HG03378 (cell line): ENCODE data around the gene SLC16A10.
"Not testable (repeated sequence)": the region's sequence is repeated elsewhere in the genome, so short reads cannot be mapped to it uniquely, and the experiment has no call there.

Source experiments
- ATAC-seq: cut with Tn5 transposase; IDR thresholded peaks from one replicate; pipeline ENCODE4 v1.9.1; 2021; ENCODE audit warnings: mild to moderate bottlenecking, moderate library complexity; ENCODE audit not compliant: unreplicated experiment

SLC16A10 gene

GRCh38 chr6:111183702-111184517 is 96.6 kb downstream of the SLC16A10 start:
- peak; percentile 78 for ATAC-seq

DNA sequence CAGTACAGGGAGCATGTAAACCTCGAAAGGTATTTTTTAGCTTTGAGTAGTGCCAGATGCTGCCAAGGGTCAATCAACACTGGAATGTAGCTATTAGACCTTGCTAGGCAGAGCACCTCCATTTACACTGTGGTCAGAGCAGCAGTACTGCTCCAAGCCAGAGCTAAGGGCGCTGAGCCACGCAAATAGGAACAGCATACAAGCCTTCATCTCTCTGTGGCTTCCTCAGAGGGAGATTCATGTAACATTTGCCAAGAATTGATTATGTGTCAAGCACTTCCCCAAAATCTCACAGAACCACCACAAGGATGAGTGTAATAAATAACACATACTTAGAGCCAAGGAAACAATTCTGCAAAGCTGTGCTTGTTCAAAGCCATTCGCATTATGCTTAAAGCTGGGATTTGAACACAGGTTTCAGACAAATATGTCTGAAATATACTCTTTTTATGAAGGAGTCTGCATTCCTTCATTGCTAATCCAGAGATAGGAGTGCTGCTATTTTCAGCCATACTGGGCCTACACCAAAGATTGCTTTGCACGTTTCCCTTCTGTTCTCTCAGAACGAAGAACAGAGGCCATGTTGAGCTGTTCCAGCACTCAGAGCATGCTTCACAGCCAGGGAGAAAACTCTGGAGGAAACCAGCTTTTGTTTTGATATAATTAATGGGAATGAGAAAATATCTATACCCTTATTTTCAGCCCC is 97.7 kb downstream of the SLC16A10 start:
- no peak for ATAC-seq

GRCh38 chr6:111185954-111186353 is 98.7 kb downstream of the SLC16A10 start:
- no peak for ATAC-seq

GRCh38 chr6:111187874-111188273 is 100.6 kb downstream of the SLC16A10 start:
- ATAC-seq = no peak

DNA sequence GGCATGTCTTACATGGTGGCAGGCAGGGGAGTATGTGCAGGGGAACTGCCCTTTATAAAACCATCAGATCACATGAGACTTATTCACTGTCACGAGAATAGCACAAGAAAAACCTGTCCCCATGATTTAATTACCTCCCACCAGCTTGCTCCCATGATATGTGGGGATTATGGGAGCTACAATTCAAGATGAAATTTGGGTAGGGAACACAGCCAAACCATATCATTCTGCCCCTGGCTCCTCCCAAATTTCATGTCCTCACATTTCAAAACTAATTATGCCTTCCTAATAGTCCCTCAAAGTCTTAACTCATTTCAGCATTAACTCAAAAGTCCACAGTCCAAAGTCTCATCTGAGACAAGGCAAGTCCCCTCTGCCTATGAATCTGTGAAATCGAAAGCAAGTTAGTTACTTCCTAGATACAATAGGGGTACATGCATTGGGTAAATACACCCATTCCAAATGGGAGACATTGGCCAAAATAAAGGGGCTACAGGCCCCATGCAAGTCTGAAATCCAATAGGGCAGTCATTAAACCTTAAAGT is 102.4 kb downstream of the SLC16A10 start:
- not testable (repeated sequence) for ATAC-seq

DNA sequence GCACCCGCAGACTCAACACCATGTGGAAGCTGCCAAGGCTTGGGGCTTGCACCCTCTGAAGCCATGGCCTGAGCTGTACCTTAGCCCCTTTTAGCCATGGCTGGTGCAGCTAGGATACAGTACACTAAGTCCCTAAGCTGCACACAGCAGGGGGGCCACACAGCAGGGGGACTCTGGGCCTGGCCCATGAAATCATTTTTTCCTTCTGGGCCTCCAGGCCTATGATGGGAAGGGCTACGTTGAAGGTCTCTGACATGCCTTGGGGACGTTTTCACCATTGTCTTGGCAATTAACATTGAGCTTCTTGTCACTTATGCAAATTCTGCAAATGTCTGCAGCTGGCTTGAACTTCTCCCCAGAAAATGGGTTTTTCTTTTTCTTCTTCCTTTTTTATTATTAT is 103.3 kb downstream of the SLC16A10 start:
- no peak for ATAC-seq

DNA sequence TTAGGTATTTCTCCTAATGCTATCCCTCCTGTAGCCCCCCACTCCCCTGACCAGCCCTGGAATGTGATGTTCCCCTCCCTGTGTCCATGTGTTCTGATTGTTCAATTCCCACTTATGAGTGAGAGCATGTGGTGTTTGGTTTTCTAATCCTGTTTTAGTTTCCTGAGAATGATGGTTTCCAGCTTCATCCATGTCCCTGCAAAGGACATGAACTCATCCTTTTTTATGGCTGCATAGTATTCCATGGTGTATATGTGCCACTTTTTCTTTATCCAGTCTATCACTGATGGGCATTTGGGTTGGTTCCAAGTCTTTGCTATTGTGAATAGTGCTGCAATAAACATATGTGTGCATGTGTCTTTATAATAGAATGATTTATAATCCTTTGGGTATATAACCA is 103.8 kb downstream of the SLC16A10 start:
- not testable (repeated sequence) for ATAC-seq

GRCh38 chr6:111192911-111193555 is 105.7 kb downstream of the SLC16A10 start:
- no peak for ATAC-seq

DNA sequence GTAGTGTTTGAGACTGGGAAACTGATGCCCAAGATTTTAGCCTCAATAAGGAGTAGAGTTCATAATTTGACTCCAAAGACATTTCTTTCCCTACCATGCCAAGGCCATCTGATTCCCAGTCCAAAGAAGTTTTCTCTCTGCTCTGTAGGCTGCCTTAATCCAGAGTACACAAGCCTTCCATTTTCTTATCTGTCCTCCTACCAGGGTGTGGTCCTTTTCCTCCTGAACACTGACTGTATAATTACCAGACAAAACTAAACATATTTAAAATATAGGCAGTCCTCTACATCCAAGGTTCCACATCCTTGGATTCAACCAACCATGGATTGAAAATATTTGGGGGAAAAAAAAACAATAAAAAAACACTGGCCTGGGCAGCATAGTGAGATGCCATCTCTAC is 108.4 kb downstream of the SLC16A10 start:
- no peak for ATAC-seq

GRCh38 chr6:111198841-111199240 is 111.5 kb downstream of the SLC16A10 start:
- no peak for ATAC-seq

DNA sequence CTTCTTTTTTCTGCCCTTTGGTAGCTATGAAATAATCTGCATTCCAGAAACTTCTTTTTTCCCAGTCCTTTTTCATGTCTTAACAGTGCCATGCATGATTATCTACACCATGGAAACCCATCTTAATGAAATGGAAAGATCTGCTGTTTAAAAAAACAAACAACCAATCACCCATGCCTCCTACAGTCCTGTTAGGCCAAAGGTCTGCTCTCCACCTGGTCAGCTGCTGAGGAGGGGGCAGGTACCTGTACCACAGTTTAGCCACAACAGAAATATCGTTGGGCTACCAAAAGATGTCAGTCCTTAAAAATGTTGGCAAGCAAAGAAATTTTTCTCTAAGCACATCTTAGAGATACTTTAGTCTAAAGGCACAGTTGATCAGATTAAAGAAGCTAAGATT is 112.6 kb downstream of the SLC16A10 start:
- no peak for ATAC-seq

GRCh38 chr6:111200350-111201243 is 113.3 kb downstream of the SLC16A10 start:
- no peak for ATAC-seq

GRCh38 chr6:111201244-111201554 is 113.9 kb downstream of the SLC16A10 start:
- no peak for ATAC-seq

DNA sequence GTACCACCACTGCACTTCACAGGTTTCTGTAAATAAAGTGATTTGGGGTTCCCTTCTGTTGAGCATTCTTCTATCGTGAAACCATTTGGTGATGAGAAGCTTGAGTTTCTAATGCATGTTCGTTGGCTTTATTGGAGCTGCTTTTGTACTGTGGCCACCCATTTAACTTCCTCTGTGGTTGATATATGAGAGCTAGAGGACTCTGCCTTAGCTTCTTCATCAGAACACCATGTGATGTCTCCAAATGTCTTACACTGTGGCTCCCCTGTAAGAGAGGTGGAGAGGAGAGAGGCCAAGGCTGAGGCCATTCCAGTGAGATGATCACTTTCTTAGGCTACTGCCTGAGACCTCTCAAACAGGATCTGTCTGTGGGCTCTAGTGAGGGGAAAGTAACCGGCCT is 114.5 kb downstream of the SLC16A10 start:
- ATAC-seq = no peak

- ATAC-seq = not testable (repeated sequence)
Measured at GRCh38 chr6:111203539-111203938, 116.2 kb downstream of the SLC16A10 start.

GRCh38 chr6:111204305-111204704 is 117.0 kb downstream of the SLC16A10 start:
- ATAC-seq = no peak

DNA sequence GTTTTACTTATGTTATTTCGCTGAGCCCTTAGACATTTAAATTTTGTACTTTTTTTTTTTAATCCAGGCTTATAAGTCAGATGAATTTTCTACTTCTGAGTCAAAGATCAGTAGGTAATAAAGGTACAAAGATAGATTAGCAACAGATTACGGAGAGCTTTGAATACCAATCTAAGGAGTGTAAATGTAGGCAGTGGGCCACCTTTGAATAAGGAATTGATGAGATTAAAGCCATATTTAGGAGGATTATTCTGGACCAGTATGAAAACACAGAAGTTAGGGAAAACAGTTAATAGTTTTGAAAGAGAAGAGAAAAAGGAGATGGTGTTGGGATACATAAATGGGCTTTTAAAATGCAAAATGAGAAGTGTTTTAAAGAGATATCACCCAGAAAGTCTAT is 117.6 kb downstream of the SLC16A10 start:
- ATAC-seq = no peak

- no peak for ATAC-seq
Measured at GRCh38 chr6:111205502-111205901, 118.2 kb downstream of the SLC16A10 start.

- no peak for ATAC-seq
Measured at GRCh38 chr6:111207141-111207858, 120.0 kb downstream of the SLC16A10 start.

- no peak for ATAC-seq
Measured at GRCh38 chr6:111208933-111209332, 121.6 kb downstream of the SLC16A10 start.
